GM12878 (cell line): ENCODE measurements around the gene ERC1. TPM values are rescaled to one million over a fixed set of nuclear protein-coding genes. Genes with fewer than 3 reads are reported as not detected.

Source experiments
- MYC ChIP-seq: IDR thresholded peaks from 2 replicates; pipeline ENCODE4 v1.6.1; 2011; ENCODE audit warnings: mild to moderate bottlenecking, low read length, moderate library complexity, inconsistent platforms; ENCODE audit not compliant: insufficient read depth, insufficient replicate concordance, insufficient read length, severe bottlenecking
- NRF1 ChIP-seq: conservative IDR thresholded peaks from 2 replicates; pipeline ENCODE4 v1.6.1; 2011; ENCODE audit warnings: mild to moderate bottlenecking, low read depth, low read length, improper control_type of control experiment
- POLR2A ChIP-seq: IDR thresholded peaks from 2 replicates; pipeline ENCODE4 v1.6.1; 2011; ENCODE audit warnings: low read depth, mild to moderate bottlenecking, low read length
- RAD21 ChIP-seq: IDR thresholded peaks from 2 replicates; pipeline ENCODE4 v1.6.1; 2011; ENCODE audit warnings: mild to moderate bottlenecking, low read depth, low read length, moderate library complexity; ENCODE audit not compliant: insufficient read depth
- RBBP5 ChIP-seq: fragments of 200-600 bp; sonication (generic); conservative IDR thresholded peaks from 2 replicates; pipeline ENCODE4 v1.6.1; 2016
- TBL1XR1 ChIP-seq: IDR thresholded peaks from 2 replicates; pipeline ENCODE4 v1.6.1; 2012; ENCODE audit warnings: low read depth, low read length, improper control_type of control experiment
- ZNF687 ChIP-seq: fragments of 450-650 bp; IDR thresholded peaks from 2 replicates; pipeline ENCODE4 v1.6.1; 2017; ENCODE audit warnings: mild to moderate bottlenecking, moderate library complexity
- polyA plus RNA-seq, 11 experiments: library from polyadenylated mRNA; depleted of rRNA in 4 of 11; unstranded in 6 of 11; stranded (reverse) in 5 of 11; fragments of >200 nt; fragmentation: Nextera tagmentation in 4 of 11; fragmentation: Illumina TruSeq in 1 of 11; extraction: Ambion mirVana in 4 of 11; extraction: Trizol in 1 of 11; gene quantifications; 1 replicate in 1 of 11; 2 replicates in 10 of 11; pipeline versions ENCODE4 v1.2.1 to v1.2.3, GENCODE V29; 2011 to 2016; ENCODE audit warnings: inconsistent platforms in 2 of 11, missing spikeins in 2 of 11, low read depth in 1 of 11
- total RNA-seq, 4 experiments: library from RNA; depleted of rRNA in 3 of 4; stranded (reverse); fragments of >200 nt in 3 of 4; fragmentation: Illumina TruSeq in 1 of 4; extraction: Trizol in 1 of 4; gene quantifications; 2 replicates each; pipeline versions ENCODE4 v1.2.1 to v1.2.3, GENCODE V29; 2013 to 2021
- TF ChIP-seq, protein P1 (sequence below): fragments of 450-650 bp; IDR thresholded peaks from 2 replicates; pipeline ENCODE4 v1.6.1; 2017; ENCODE audit warnings: mild to moderate bottlenecking, moderate library complexity

ERC1 gene
- total and polyA plus RNA-seq, 10 of the 15 experiments (the other 5 are each of a cell fraction or from before 2014, with no cell fraction given): 0.75 to 8.0 (median 5.0) TPM

GRCh38 chr12:1527789-1528188, 536.8 kb downstream of the ERC1 start (continued):
- TF ChIP-seq, protein P1, sequence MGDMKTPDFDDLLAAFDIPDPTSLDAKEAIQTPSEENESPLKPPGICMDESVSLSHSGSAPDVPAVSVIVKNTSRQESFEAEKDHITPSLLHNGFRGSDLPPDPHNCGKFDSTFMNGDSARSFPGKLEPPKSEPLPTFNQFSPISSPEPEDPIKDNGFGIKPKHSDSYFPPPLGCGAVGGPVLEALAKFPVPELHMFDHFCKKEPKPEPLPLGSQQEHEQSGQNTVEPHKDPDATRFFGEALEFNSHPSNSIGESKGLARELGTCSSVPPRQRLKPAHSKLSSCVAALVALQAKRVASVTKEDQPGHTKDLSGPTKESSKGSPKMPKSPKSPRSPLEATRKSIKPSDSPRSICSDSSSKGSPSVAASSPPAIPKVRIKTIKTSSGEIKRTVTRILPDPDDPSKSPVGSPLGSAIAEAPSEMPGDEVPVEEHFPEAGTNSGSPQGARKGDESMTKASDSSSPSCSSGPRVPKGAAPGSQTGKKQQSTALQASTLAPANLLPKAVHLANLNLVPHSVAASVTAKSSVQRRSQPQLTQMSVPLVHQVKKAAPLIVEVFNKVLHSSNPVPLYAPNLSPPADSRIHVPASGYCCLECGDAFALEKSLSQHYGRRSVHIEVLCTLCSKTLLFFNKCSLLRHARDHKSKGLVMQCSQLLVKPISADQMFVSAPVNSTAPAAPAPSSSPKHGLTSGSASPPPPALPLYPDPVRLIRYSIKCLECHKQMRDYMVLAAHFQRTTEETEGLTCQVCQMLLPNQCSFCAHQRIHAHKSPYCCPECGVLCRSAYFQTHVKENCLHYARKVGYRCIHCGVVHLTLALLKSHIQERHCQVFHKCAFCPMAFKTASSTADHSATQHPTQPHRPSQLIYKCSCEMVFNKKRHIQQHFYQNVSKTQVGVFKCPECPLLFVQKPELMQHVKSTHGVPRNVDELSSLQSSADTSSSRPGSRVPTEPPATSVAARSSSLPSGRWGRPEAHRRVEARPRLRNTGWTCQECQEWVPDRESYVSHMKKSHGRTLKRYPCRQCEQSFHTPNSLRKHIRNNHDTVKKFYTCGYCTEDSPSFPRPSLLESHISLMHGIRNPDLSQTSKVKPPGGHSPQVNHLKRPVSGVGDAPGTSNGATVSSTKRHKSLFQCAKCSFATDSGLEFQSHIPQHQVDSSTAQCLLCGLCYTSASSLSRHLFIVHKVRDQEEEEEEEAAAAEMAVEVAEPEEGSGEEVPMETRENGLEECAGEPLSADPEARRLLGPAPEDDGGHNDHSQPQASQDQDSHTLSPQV: no peak
- TF ChIP-seq NRF1: no peak
- TF ChIP-seq POLR2A: no peak
- TF ChIP-seq ZNF687: no peak
- TF ChIP-seq RBBP5: no peak
- TF ChIP-seq RAD21: no peak
- no peak for TF ChIP-seq TBL1XR1
- TF ChIP-seq MYC: no peak
